ENCODE data around the gene CUL4A. TPM values are rescaled to one million over a fixed set of nuclear protein-coding genes. Genes with fewer than 3 reads are reported as not detected.
A peak's percentile ranks its signal among the peaks of the same experiment; 100 is the strongest.

Gene CUL4A
- total RNA-seq, 2 experiments from 2014 or later = 58.9 to 59.4 TPM

DNA sequence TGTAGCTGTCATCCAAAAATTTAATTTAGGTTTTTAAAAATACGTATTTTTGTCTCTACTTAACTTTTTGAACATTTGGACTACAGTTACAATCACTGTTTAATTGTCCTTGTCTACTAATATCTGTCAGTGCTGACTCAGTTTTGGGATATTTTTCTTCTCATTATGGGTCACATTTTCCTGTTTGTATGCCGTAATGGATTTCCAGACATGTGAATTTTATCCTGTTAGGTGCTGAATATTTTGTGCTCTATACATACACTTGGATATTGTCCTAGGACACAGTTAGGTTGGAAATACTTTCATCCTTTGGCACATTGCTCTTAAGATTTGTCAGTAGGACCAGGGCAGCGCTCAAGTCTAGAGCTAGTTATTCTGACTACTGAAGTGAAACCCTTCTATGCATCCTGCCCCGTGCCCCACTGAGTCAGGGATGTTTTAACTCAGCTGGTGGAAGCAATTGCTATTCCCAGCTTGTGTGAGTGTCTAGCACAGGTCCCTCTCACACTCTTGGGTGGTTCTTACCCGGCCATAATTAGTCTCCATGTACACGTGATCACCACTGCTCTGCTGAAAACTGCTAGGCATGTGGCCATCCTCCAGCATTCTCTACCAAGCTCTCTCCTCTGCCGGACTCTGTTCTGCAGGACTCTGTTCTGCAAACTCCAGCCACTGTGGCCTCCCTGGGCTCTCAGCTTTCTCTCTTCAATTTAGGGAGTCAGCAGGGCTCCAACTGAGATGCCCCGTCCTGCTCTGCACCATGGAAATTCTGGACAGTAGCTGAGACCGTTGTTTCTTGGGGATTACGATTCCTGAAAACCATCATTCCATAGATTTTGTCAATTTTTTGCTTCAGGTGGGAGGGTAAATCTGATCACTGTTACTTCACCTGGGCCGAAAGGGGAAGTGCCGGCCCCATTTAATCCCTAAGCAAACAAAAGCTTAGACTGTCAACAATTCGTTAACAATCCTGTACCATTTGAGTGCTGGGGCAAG, 39.8 kb upstream of the CUL4A start:
- CTCF ChIA-PET = no interaction called here
- intact Hi-C loops (cut with micrococcal nuclease) = no loop called here
- peaks cover 7% of the 10 kb centered on the region for H3K9me3 Mint-ChIP-seq
- DNase-seq = no peak
- H3K27me3 Mint-ChIP-seq (ENCODE audit: low read depth) = no peaks in the 10 kb centered on the region
- no peak overlapping the region for H3K4me3 Mint-ChIP-seq
- no peak overlapping the region for H3K27ac Mint-ChIP-seq
- peaks cover 37% of the 10 kb centered on the region for H3K36me3 Mint-ChIP-seq (ENCODE audit: low read depth)
- H3K4me1 Mint-ChIP-seq (ENCODE audit: low read depth) = peaks cover 7% of the 10 kb centered on the region

DNA sequence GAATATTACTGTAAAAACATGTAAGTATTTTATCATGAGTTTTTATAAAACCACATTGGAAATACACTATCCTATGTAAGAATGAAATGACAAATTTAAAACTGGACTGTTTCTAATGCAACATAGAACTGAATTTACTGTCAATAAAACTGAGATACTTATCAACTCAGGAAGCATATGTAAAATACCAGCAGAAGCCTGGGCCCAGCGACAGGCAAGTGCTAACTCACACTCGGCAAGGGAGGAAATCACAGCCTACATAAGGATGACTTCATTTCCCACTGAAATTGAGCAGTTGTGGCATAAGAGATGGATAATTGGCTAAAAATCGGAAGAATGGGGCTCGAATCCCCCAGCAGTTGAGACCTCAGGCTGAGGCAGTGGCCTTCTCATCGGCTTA, 38.9 kb upstream of the CUL4A start:
- no peak overlapping the region for H3K27ac Mint-ChIP-seq
- CTCF ChIA-PET = no interaction called here

DNA sequence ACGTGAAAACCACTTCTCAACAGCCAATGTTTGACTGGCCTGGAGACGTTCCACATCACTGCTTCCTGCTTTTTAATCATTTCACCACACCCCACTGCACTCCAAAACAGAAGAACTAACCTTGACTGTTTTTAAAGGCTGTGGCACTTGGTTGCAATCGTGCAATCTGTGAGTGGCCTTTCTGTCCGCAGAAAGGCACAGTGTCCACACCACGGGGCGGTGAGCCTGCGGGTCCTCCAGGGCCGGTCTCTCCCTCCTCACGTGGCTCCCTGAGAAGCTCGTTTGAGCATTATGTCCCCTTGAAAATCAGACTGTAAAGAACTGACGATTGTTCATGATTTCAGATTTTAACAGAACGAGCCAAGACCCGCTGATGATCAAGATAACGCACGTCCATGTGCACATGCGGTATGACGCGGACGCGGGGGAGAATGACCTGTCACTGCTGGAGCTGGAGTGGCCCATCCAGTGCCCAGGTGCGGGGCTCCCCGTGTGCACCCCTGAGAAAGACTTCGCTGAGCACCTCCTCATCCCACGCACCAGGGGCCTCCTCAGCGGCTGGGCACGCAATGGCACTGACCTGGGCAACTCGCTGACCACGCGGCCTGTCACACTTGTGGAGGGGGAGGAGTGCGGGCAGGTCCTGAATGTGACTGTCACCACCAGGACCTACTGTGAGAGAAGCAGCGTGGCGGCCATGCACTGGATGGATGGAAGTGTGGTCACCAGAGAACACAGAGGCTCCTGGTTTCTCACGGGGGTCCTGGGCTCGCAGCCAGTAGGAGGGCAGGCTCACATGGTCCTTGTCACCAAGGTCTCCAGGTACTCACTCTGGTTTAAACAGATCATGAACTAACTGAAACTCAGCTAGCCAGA, 37.9 kb upstream of the CUL4A start:
- DNase-seq = no peak
- CTCF ChIA-PET = no interaction called here
- peaks cover 9% of the 10 kb centered on the region for H3K9me3 Mint-ChIP-seq
- H3K36me3 Mint-ChIP-seq (ENCODE audit: low read depth) = peaks cover 45% of the 10 kb centered on the region
- no peak overlapping the region for H3K4me3 Mint-ChIP-seq
- intact Hi-C loops (cut with micrococcal nuclease) = no loop called here
- no peaks in the 10 kb centered on the region for H3K27me3 Mint-ChIP-seq (ENCODE audit: low read depth)
- H3K4me1 Mint-ChIP-seq (ENCODE audit: low read depth) = peaks cover 8% of the 10 kb centered on the region
- H3K27ac Mint-ChIP-seq = no peak overlapping the region

More for the DNA sequence above, 38.9 kb upstream of the CUL4A start:
- peaks cover 7% of the 10 kb centered on the region for H3K9me3 Mint-ChIP-seq
- intact Hi-C loops (cut with micrococcal nuclease) = no loop called here
- peaks cover 7% of the 10 kb centered on the region for H3K4me1 Mint-ChIP-seq (ENCODE audit: low read depth)
- no peak overlapping the region for H3K4me3 Mint-ChIP-seq
- H3K27me3 Mint-ChIP-seq (ENCODE audit: low read depth) = no peaks in the 10 kb centered on the region
- DNase-seq = no peak
- H3K36me3 Mint-ChIP-seq (ENCODE audit: low read depth) = peaks cover 39% of the 10 kb centered on the region

DNA sequence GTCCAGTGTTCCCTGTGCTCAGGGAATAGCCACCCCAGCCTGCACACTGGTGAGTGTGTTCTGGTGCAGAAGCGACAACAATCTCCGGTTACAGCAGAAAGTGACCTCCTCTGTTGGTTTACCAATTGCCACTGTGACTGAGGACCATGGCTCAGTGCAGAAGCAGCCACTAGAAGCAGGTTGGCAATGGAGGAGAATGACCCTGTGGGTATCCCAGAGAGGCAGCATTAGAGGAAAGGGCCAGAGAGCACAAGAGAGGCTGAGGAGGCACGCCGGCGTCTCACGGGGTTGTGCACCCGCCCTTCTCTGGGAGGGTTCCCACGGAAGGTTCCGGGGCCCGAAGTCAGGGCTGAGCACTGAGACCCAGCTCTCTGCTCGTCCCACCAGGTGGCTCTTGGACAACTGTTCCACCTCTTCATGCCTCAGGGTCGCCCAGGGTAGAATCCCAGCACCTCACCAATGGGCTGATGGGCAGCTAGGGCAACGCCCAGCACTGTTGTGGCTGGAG, 36.9 kb upstream of the CUL4A start:
- CTCF ChIA-PET = no interaction called here
- Mint-ChIP-seq H3K27me3 (ENCODE audit: low read depth) (no peaks in the 10 kb centered on the region), H3K36me3 (ENCODE audit: low read depth) (peaks cover 43% of the 10 kb centered on the region), H3K4me1 (ENCODE audit: low read depth) (peaks cover 8% of the 10 kb centered on the region), H3K9me3 (peaks cover 9% of the 10 kb centered on the region), H3K4me3 (no peak overlapping the region), H3K27ac (no peak overlapping the region)
- no peak for DNase-seq
- intact Hi-C loops (cut with micrococcal nuclease) = no loop called here

DNA sequence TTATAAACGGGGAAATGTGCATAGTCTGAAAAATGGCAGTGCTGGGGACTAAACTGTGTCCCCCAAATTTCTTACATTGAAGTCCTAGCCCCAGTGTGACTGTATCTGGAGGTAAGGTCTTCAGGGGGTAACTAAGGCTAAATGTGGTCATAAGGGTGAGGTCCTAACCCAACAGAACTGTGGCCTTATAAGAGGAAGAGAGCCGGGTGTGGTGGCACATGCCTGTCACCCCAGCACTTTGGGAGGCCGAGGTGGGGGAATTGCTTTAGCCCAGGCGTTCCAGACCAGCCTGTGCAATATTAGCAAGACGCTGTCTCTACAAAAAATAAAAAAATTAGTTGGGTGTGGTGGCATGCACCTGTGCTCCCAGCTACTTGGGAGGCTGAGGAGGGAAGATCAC, 33.1 kb upstream of the CUL4A start:
- H3K4me1 Mint-ChIP-seq (ENCODE audit: low read depth) = peaks cover 17% of the 10 kb centered on the region
- peak overlapping the region; percentile 82 for H3K27ac Mint-ChIP-seq
- H3K9me3 Mint-ChIP-seq = peaks cover 2% of the 10 kb centered on the region
- H3K4me3 Mint-ChIP-seq = no peak overlapping the region
- peak; percentile 45 for DNase-seq
- CTCF ChIA-PET = no interaction called here
- no peaks in the 10 kb centered on the region for H3K27me3 Mint-ChIP-seq (ENCODE audit: low read depth)
- peaks cover 41% of the 10 kb centered on the region for H3K36me3 Mint-ChIP-seq (ENCODE audit: low read depth)
- intact Hi-C loops (cut with micrococcal nuclease) = no loop called here

DNA sequence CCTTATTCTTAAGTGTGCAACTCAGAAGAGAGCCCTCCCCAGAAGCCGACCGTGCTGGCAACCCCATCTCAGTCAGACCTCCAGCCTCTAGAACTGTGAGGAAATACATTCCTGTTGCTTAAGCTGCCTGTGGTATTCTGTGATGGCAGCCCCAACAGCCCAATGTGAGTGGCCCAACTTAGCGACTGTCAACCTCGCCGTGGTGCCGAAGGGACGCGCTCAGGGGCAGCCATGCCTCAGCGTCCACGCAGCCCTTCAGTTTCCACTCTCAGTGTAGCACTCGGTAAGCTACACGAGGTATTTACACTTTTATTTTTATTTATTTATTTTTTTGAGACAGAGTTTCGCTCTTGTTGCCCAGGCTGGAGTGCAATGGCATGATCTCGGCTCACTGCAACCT, 32.6 kb upstream of the CUL4A start:
- Mint-ChIP-seq H3K4me1 (ENCODE audit: low read depth) (peaks cover 17% of the 10 kb centered on the region), H3K4me3 (no peak overlapping the region)
- intact Hi-C loops (cut with micrococcal nuclease) = no loop called here

DNA sequence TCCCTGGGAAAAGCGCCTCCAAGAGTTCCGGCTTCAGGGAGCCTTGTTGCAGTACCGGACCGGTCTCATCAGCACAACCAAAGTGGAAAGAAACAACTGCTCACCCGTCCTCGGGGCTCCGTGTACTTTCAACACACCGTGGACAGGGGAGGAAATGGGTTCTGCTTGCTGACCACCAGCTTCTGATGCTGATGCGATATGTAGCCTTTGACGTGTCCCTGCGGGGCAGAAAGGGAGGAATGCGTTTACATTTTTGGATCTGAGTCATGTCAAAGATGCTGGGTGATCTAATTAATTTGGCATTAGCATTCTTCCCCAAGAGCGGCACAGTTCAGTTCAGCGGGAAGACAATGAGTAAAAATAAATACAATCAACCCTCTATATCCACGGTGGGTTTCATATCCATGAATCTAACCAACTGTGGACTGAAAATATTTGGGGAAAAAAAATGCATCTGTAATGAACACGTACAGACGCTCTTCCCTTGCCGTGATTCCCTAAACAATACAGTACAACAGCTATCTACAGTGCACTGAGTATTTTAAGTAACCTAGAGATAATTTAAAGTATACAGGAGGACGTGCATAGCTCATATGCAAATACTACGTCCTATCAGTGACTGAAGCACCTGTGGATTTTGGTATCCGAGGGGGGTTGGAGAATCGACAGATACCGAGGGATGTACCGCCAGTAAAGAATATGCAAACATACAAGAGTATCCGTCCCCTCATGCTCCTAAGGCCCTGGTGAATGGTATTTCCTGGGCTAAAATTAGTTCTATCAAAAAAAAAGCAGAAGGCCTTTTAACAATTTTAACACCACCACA, 31.1 kb upstream of the CUL4A start:
- no peak for DNase-seq
- Mint-ChIP-seq H3K36me3 (ENCODE audit: low read depth) (peaks cover 43% of the 10 kb centered on the region), H3K9me3 (peaks cover 2% of the 10 kb centered on the region), H3K4me3 (no peak overlapping the region), H3K4me1 (ENCODE audit: low read depth) (peaks cover 17% of the 10 kb centered on the region), H3K27me3 (ENCODE audit: low read depth) (no peaks in the 10 kb centered on the region), H3K27ac (no peak overlapping the region)
- intact Hi-C loops (cut with micrococcal nuclease) = no loop called here
- CTCF ChIA-PET = interaction anchor here (0.6 to 0.9 kb wide), 2 partner anchors 9 to 608 kb away, joined by 3 read pairs; no protein-coding TSS in a partner anchor

More for the DNA sequence above, 32.6 kb upstream of the CUL4A start:
- H3K9me3 Mint-ChIP-seq = peaks cover 2% of the 10 kb centered on the region
- CTCF ChIA-PET = no interaction called here
- H3K36me3 Mint-ChIP-seq (ENCODE audit: low read depth) = peaks cover 39% of the 10 kb centered on the region
- no peak for DNase-seq
- H3K27ac Mint-ChIP-seq = no peak overlapping the region
- H3K27me3 Mint-ChIP-seq (ENCODE audit: low read depth) = no peaks in the 10 kb centered on the region

DNA sequence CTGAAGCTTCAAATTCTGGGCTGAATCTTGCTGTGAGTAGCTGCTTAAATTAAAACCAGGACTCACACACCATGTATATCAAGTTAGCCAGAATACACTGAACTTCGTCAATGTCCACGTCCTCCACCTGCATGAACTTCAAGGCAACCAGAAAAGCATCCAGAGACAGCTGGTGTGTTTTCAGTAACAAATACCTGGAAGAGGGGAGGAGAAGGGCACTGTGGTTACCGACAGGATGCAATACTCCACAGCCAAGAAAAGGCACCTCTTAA, 30.6 kb upstream of the CUL4A start:
- H3K4me3 Mint-ChIP-seq = no peak overlapping the region
- CTCF ChIA-PET = interaction anchor here (0.6 to 0.9 kb wide), 2 partner anchors 9 to 608 kb away, joined by 3 read pairs; no protein-coding TSS in a partner anchor

DNA sequence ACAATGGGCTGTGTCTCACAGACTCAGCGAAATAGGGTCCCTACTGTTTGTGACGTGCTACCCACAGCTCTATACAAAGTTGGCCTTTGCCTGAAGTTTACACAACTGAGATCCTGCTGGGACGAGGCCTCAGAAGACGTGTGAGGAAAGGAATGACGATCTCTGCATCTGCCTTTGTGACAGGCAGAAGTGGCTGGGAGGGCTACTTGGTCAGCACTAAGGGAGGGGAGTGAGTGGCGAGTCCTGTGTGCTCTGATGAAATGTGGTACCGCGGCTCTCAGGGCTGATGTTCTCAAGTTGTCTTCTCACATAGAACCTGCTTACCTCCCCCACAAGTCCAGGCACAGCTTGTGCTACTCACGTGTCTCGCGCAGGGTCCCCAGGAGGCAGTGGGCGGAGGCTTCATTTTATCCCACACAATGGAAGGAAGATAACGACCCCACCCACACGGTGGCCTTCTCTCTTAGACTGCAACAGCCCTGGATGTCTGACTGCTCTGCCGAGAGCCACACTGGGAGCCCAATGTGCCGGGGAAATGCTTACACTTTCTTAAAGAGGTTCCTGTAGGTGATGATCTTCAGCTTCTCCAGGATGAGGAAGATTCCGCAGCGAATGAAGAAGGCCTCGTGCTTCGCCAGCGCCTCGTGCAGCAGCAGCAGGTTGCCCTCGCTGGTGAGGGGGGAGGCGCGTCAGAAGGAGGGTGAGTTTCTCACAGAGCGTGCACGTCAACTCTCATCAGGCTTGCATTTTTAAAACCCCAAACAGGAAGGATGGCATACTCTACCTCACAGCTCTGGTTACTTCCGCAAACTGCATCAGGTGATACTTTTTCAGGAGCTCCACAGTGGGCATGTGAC, 29.8 kb upstream of the CUL4A start:
- peaks cover 2% of the 10 kb centered on the region for H3K9me3 Mint-ChIP-seq
- DNase-seq = peak; percentile 14
- peaks cover 46% of the 10 kb centered on the region for H3K36me3 Mint-ChIP-seq (ENCODE audit: low read depth)
- intact Hi-C loops (cut with micrococcal nuclease) = no loop called here
- CTCF ChIA-PET = interaction anchor here (0.6 kb wide), 1 partner anchor 607 kb away, joined by 3 read pairs; no protein-coding TSS in a partner anchor
- no peak overlapping the region for H3K4me3 Mint-ChIP-seq
- H3K4me1 Mint-ChIP-seq (ENCODE audit: low read depth) = peaks cover 17% of the 10 kb centered on the region
- H3K27me3 Mint-ChIP-seq (ENCODE audit: low read depth) = no peaks in the 10 kb centered on the region
- H3K27ac Mint-ChIP-seq = peak overlapping the region; percentile 59

More for the DNA sequence above, 30.6 kb upstream of the CUL4A start:
- Mint-ChIP-seq H3K27me3 (ENCODE audit: low read depth) (no peaks in the 10 kb centered on the region), H3K4me1 (ENCODE audit: low read depth) (peaks cover 17% of the 10 kb centered on the region), H3K9me3 (peaks cover 2% of the 10 kb centered on the region), H3K27ac (no peak overlapping the region), H3K36me3 (ENCODE audit: low read depth) (peaks cover 49% of the 10 kb centered on the region)
- DNase-seq = no peak
- intact Hi-C loops (cut with micrococcal nuclease) = no loop called here

DNA sequence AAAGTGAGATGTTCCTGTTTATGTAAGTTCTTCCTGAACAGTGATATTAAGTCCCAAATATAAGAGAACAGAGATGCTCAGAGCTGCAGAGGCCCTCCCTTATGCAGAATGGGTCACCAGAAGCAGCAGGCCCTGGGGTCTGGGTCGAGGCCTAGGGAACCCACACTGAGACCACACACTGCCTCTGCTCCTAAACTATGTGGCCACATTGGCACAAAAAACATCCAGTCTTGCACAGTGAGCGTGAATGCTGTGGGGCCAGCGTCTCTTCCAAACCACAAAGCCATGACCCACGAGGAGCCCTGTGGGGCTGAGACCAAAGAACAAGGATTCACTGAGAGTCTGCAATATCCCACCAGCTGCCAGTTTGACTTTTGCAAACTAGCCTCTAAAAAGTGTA, 27.4 kb upstream of the CUL4A start:
- no peak for DNase-seq
- Mint-ChIP-seq H3K4me1 (ENCODE audit: low read depth) (peaks cover 31% of the 10 kb centered on the region), H3K27ac (no peak overlapping the region), H3K36me3 (ENCODE audit: low read depth) (peaks cover 47% of the 10 kb centered on the region), H3K27me3 (ENCODE audit: low read depth) (no peaks in the 10 kb centered on the region), H3K4me3 (no peak overlapping the region), H3K9me3 (no peaks in the 10 kb centered on the region)
- intact Hi-C loops (cut with micrococcal nuclease) = no loop called here
- CTCF ChIA-PET = no interaction called here

DNA sequence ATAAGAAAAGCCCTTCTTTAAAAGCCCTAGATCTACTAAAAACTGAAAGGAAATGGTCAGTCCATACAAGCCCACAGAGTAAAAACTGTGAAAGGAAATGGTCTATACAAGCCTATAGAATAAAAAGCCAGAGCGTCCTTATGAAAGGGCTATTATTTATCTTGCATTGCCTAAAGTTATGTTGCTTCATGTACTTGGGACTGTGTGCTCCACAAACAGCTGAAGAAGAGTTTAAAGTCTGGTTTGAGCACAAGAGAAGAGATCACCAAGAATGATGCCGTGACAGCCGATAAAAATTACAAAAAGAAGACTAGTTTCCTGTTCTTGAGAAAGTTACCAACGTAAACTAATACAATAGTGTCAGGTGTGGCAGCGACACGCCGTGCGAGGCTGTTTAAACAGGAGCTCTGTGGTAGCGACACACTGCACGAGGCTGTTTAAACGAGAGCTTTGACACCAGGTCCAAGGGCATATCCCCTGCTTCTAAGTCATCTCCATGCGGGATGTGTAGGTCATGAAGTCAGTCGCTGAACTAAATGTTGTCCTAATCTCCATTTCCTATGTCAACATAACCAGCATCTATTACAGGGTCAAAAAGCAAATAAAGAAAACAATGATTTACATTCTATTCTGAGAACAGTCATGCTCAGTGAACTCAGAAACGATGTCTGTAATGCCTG, 25.8 kb upstream of the CUL4A start:
- no peaks in the 10 kb centered on the region for H3K27me3 Mint-ChIP-seq (ENCODE audit: low read depth)
- peaks cover 43% of the 10 kb centered on the region for H3K4me1 Mint-ChIP-seq (ENCODE audit: low read depth)
- intact Hi-C loops (cut with micrococcal nuclease) = no loop called here
- H3K36me3 Mint-ChIP-seq (ENCODE audit: low read depth) = peaks cover 51% of the 10 kb centered on the region
- CTCF ChIA-PET = no interaction called here
- DNase-seq = no peak
- H3K4me3 Mint-ChIP-seq = no peak overlapping the region
- H3K27ac Mint-ChIP-seq = no peak overlapping the region
- H3K9me3 Mint-ChIP-seq = no peaks in the 10 kb centered on the region
